Panc1 (cell line): Measurements from ENCODE around the gene PHTF1.

ENCODE experiments used
- CTCF ChIP-seq: fragments of 450-650 bp; IDR thresholded peaks from 2 replicates; pipeline ENCODE4 v1.5.1; 2017; ENCODE audit warnings: mild to moderate bottlenecking
- POLR2AphosphoS5 ChIP-seq: IDR thresholded peaks from 2 replicates; pipeline ENCODE4 v1.6.1; 2012; ENCODE audit warnings: mild to moderate bottlenecking, low read depth, low read length, moderate library complexity
- SIN3A ChIP-seq: IDR thresholded peaks from 2 replicates; pipeline ENCODE4 v1.6.1; 2012; ENCODE audit warnings: low read depth, mild to moderate bottlenecking, low read length, moderate library complexity, borderline replicate concordance; ENCODE audit not compliant: insufficient read depth
- TCF7L2 ChIP-seq: IDR thresholded peaks from 2 replicates; pipeline ENCODE4 v1.6.1; 2011; ENCODE audit warnings: mild to moderate bottlenecking, low read depth, low read length, inconsistent platforms
- TF ChIP-seq, protein P1 (sequence below), 2 experiments: IDR thresholded peaks; 2 replicates each; pipeline ENCODE4 v1.6.1; 2011 to 2012; ENCODE audit warnings: low read depth in 2 of 2, control low read depth in 1 of 2, low read length in 1 of 2, mild to moderate bottlenecking in 1 of 2, moderate library complexity in 1 of 2; ENCODE audit not compliant: insufficient read depth in 1 of 2

- no peak for TF ChIP-seq CTCF
- TF ChIP-seq POLR2AphosphoS5, result no peak
- TF ChIP-seq SIN3A, result no peak
- TF ChIP-seq TCF7L2, result no peak
- TF ChIP-seq, protein P1, sequence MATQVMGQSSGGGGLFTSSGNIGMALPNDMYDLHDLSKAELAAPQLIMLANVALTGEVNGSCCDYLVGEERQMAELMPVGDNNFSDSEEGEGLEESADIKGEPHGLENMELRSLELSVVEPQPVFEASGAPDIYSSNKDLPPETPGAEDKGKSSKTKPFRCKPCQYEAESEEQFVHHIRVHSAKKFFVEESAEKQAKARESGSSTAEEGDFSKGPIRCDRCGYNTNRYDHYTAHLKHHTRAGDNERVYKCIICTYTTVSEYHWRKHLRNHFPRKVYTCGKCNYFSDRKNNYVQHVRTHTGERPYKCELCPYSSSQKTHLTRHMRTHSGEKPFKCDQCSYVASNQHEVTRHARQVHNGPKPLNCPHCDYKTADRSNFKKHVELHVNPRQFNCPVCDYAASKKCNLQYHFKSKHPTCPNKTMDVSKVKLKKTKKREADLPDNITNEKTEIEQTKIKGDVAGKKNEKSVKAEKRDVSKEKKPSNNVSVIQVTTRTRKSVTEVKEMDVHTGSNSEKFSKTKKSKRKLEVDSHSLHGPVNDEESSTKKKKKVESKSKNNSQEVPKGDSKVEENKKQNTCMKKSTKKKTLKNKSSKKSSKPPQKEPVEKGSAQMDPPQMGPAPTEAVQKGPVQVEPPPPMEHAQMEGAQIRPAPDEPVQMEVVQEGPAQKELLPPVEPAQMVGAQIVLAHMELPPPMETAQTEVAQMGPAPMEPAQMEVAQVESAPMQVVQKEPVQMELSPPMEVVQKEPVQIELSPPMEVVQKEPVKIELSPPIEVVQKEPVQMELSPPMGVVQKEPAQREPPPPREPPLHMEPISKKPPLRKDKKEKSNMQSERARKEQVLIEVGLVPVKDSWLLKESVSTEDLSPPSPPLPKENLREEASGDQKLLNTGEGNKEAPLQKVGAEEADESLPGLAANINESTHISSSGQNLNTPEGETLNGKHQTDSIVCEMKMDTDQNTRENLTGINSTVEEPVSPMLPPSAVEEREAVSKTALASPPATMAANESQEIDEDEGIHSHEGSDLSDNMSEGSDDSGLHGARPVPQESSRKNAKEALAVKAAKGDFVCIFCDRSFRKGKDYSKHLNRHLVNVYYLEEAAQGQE (IDR thresholded peaks at IDR 0.05; ENCODE audit: insufficient read depth in 1 of 2, low read depth in 2 of 2, low read length in 1 of 2), result no peak
Observed at GRCh38 chr1:113657126-113657525, 102.2 kb downstream of the PHTF1 start.
